ENCODE results near the gene RIPOR2.

Gene RIPOR2

DNA sequence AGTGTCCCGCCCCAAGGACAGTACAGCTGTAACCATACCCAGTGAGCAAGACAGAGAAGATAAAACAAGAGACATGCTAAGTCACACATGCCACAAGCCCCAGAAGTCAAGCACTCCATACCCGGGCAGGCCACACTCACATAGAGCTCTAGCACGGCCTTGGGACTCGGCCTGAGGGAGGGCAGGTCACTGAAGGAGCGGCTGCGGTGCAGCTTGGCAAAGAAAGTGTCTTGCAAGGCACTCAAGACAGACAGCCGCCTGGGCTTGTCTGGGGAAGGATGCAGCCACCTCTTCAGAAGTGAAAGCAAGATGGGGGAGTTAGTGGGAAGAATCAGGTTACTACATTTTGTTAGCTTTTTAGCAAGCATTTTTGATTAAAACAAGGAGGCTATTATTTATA lies 88.4 kb downstream of the RIPOR2 start:
- DNase-seq (ENCODE audit: low spot score) = no peak

DNA sequence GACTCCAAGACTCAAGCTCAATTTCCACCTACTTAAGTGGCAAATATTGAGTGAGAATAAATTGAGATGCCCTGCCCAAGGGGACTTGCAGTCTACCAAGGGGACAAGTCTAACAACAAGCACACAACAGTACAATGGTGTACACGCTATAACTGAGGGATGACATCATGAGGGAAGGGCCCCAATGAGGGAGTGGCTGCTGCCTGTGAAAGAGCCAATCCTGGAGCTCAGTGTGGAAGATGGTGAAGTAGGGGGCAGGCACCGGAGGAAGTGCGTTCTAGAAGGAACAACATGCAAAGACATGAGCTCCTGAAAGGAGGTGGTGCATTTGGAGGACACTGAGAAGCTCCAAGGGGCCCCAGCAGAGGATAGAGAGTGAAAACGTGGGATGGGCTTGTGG lies 90.2 kb downstream of the RIPOR2 start:
- DNase-seq (ENCODE audit: low spot score) = no peak

DNA sequence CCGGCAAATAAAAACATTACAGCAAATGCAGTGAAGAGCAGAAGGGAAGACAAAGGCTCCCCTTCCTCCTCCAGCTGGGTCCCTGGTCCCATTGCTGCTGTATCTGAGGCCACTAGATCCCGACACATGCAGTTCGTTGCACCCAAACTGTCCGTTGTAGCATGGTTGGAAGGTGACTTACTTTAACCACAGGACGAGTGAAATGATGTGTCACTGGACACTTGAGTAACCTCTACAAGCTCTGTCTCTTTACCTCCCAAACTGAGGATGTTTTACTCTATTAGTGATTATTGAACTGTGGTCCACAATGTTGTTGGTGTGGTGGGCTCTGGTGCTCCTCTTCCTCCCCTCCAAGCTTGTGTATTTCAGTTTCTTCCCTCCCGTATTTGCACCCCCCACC lies 90.9 kb downstream of the RIPOR2 start:
- DNase-seq (ENCODE audit: low spot score) = no peak

DNA sequence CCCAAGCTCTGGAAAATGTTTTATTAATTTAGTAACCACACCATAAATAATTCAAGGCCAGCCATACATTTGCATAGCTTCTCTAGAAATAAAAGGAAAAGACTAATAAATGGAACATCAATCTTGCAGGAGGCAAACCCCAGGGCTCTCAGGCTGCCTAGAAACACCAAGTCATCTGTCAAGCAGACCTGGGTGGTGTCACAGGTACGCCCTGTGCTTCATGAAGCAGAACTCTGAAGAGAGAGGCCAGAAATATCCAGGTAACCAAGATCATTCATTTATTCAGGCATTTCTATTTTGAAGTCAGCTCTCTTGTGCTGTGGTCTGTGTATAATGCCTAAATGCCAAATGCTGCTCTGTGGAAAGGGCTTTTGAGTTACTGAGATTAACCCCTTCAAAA lies 91.7 kb downstream of the RIPOR2 start:
- no peak for DNase-seq (ENCODE audit: low spot score)

DNA sequence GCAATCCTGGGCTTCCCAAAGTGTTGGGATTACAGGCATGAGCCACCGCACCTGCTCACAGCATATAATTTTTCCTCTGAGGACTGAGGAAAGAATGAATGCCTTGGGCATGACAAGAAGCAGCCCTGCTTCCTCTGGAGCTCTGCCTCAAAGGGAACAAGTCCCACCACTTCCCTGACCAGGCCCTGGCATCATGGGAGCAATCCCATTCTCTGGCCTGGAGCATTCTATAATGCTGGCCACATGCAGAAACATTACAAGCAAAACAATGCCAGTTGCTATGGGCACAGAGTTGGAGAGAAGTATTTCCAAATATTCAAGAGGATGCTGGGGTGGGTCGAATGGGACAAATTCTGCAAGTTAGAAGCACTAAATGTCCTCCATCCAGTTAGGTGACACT lies 95.6 kb downstream of the RIPOR2 start:
- no peak for DNase-seq (ENCODE audit: low spot score)

DNA sequence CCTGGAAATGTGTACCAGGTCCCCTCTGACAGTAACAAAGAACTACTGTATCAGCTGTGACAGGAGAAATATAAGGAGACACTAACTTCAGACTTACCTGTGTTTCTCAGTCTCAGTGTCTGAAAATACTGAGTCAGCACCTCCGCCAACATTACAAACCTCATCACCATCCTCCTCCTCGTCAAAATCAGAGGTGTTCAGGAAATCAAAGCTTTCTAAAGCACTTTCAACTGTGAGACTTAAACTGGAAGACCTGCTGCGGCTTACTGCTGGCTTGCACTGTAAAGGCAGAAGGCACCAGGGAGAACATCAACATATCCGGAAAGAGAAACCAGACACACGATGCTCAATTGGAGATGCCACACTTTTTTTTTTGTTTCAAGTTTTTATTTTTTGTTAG lies 96.8 kb downstream of the RIPOR2 start:
- DNase-seq (ENCODE audit: low spot score) = no peak

DNA sequence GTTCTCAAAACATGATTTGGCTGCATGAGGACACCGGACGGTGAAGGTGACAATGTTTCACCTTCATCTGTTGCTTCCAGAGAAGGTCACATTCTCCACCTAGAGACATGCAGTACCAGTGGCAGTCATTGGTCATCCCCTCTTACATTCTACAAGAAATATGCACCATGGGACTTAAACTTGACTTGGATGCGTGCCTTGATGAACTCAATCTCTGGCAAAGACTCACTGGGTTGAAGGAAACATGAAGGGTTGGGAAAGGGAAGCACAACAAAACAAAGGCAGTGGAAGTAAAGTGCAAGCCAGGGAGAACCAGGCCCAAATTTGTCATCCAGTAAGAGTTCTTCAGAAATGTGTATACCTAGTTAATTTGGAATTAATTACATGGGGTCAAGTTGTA lies 97.7 kb downstream of the RIPOR2 start:
- DNase-seq (ENCODE audit: low spot score) = no peak

DNA sequence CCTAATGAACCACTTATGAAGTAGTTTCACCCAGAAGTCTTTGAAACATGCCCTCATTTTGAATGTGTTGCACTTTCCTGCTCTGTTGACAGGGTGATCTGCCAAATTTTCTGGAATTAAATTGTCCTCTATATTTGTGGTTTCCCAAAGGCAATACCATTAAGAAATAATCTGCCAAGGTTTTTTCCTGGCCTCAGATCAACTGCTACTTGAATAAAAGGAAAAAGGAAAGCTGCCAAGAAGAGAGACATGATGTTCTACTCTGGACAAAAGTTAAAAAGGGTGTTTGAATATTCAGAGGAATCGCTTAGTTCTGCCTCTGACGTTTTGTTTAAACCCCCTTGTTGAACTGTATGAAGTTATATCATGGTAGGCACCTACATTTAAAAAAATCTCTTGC lies 99.7 kb downstream of the RIPOR2 start:
- no peak for DNase-seq (ENCODE audit: low spot score)

DNA sequence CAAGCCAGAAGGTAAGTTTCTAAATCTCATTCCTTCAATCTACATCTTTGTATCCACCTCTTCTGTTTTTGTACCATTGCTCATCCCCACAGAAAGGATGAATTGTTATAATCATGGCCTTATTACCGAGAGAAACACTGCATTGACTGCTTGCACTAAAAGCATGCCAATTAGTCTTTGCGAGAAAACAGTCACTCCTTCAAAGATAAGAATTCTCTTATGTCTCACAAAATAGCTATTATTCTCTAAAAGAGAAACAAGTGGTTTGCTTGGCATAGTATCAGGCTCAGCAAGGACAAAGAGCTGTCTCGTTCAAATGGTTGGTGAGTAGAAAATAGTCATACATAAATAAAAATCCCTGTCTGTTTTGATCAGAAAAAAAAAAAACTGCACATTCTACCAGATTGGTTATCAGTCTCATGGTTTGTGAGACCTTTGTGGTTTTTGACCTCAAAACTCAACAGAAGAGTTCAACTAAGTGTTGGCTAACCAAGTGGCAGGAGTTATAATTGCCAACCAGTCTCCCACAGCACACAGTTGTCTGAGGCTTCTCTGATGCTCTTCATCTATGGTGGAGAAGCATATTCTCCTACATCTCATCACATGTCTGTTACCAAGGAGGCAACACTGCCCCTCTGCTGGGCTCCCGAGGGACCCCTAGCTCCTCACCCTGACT lies 101.9 kb downstream of the RIPOR2 start:
- no peak for DNase-seq (ENCODE audit: low spot score)

DNA sequence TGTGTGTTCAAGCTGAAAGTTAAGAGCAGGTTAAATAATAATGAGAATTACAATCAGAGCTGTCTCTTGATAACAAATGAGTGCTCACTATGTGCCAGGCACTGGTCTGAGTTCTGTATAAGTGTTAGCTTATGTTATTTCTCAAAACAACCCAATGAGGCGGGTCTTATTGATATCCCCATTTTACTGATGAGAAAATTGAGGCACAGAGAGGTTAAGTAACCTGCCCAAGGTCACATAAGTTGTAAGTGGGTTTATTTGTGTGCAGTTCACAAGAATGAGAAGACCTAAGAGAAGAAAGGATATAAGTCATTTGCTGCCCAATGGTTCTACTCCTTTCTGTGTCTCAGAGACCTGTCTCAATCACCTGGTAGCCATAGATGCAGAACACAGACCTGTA lies 103.0 kb downstream of the RIPOR2 start:
- no peak for DNase-seq (ENCODE audit: low spot score)

DNA sequence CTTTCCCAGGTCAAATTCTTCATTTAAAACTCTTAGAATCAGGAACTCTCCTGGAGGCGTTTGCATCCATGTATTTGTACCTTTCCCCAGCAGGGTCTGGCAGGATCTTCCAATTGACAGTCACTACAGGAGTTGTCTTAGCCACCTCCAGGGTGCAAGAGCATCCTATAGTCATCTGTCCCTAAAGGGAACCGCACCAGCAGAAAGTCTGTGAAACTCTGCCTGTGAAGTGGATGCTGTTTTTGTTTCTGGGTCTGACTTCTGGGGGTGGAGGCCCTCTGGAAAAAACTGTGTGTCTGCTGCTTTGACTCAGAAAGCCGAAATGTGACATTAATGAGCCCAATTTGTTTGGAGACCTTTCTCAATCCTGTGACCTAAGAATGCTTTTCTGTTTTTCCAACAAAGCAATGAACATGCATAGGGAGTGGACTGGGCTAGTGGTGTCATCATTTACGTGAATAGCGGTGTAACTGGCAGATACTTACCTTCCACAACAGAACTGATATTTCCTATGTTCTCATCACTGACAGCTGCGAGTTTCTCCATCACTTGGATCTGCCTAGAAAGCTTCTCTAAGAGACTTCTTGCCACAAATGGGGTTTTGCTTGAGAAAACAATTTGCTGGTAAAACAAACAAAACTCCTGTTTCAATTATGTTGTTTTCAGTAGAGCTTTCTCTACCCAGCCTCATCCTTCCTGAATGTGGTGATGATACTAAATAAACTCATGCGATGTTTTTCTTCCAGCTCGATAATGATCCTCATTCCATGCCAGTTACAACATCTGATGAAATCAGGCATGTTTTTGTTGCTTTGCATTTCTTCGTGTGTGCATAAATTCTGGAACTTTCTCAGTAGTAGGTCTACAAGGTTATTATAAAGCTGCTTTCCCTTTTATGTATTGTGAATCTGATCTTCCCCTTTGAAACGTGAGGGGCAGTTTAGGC lies 103.7 kb downstream of the RIPOR2 start:
- DNase-seq (ENCODE audit: low spot score) = no peak

DNA sequence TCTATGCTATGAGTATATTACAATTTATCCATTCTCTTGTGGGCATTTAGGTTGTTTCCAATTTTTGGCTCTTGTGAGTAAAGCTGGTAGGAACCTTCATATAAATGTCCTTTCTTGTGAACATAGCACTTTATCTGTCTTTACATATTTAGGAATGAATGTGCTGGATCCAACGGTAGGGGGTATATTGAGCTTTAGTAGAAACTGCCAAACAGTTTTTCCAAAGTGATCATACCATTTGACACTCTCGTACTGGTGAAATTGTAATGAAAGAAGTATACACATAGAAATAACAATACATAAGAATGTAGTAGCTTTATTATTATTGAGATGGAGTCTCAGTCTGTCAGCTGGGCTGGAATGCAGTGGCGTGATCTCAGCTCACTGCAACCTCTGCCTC lies 106.1 kb downstream of the RIPOR2 start:
- DNase-seq (ENCODE audit: low spot score) = no peak

DNA sequence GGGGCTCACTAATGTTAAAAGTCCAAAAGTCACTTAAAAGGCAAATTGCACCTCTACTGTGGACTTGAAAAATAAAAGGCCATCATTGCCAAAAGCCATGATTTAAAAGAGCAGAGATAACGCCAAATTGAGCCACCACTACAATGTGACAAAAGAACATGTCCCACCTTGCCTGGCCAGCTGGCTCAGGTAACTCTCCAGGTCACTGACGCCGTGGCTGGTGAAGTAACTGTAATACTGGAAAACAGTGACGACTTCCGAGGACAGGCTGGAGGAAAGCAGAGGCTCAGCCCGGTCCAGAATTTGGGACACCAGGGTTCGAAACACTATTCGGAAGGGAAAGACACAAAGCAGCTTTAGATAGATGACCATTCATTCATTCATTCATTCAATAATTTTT lies 107.8 kb downstream of the RIPOR2 start:
- DNase-seq (ENCODE audit: low spot score) = no peak

DNA sequence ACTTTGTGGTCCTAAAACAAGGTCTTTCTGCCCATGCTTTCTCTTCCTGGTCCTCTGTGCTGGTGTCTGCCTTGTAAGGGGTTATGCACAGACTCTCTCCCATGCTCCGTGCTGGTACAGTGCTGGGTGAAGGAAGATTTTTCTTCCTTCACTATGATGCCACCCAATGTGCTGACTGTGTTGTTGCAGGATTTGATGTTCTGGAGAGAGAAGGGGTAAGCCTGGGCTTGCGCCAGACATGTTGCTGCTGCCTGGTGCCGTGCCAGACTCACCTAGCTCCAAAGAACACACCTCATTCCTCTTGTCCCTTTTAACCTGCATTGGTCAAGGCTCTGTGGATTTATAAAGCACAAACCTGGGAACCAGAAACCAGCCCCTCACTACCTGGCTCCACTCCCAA lies 108.6 kb downstream of the RIPOR2 start:
- no peak for DNase-seq (ENCODE audit: low spot score)

DNA sequence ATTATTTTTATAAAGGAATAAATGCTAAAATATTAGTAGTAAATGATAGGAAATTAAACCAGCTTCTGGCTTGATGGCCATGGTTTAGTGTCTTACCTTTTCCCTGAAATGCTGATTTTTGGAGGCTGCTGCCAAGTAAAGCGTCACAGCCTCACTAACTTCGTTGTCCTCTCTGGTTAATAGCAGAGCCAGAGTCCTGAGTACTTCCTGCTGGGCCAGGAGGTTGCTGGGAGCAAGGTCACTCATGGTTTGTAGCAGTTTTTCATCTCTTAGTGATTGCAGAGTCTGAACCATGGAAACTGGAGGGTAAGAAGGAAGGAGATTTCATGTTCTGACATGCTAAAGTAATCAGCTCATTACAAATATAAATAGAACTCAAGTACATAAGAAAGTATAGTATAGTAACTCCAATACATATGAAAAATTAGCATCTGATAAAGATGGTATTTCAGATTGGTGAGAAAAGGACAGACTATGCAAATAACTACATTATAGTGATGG lies 110.6 kb downstream of the RIPOR2 start:
- no peak for DNase-seq (ENCODE audit: low spot score)

DNA sequence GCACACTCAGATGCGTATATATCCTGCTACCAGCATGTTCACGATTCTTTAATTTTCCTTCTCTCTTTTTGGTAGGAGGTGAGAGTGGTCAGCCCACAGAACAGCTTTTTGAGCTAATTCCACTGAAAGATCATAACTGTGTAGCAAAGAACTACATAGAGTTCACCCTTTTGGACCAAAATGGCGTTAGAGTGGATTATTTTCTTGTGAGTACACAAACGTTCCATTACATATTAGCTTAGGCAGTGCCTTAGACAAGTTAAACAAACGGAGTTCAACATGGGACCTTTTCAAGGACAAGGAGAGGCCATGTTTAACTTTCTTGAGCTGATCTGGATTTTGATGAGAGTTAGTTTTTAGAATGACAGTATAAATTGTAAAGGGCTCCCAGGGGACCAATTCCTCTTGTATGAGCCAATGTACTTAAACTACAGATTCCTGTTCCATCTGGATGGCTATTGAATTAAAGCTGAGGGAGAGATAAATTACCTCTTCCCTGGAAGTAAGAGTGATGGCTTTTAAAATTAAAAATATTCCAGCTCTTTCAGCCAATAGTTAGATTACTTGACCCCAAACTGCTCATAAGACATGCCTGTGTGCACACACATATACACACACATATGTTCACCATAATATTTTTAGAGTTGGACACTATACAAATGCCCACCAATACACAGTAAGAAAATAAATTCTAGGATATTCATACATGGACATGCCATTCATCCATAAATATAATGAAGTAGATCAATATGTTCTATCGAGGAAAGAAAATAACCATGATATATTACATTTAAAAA lies 111.4 kb downstream of the RIPOR2 start:
- no peak for DNase-seq (ENCODE audit: low spot score)

DNA sequence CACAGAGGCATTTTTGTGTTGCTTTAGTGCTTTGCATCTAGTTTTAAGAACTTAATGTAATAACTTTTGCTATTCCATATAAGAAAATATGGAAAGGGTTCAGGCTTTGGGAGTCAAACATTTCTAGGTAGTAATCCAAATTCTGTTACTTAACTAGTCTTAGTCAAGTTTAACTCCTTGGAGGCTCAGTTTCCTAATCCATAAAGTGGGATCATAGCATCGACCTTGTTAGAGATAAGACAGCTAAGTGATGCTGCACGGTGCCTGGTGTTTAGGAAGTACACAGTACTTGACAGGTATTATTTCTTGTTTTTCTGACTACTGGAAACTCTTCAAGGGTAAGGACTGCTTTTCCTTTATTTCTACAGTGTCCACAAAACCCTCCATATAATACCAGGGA lies 112.6 kb downstream of the RIPOR2 start:
- DNase-seq (ENCODE audit: low spot score) = no peak

DNA sequence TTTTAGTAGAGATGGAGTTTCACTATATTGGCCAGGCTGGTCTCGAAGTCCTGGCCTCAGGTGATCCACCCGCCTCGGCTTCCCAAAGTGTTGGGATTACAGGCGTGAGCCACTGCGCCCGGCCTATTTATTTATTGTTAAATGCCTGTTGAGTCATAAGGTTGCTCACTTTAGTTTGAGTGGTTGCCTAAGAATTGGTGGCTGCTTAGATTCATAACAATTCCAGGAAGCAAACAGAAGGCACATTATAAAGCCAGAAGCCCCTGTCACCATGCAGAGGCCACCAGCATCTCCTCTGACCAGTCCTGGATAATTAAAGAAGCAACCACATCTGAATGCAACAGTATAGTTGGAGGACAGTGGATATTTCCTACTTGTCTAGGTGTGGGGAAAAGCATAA lies 113.1 kb downstream of the RIPOR2 start:
- peak; percentile 15 for DNase-seq (ENCODE audit: low spot score)

DNA sequence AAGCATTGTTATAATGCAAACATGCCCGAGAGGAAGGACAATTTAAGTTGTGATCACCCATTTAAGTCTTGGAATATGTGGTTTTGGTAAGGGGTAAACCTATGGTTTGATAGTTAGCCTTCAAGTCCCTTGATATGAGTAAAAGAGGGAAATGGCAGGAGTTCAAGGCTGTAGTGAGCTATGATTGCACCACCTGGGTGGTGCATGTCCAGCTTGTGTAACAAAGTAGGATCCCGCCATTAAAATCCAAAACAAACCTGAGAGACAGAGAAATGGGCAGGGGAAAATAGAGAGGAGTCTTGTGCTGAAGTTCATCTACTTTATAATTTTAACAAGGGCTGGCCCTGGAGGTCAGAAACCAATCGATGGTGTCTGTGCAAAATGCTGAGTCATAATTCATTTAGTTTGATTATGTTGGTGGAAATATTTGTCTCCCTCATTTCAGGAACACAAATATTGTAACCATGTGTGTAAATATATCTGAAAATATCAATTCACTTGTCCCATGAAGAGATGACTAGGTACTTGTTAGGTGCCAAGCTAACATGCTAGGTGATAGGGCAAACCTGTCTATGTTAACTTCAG lies 113.8 kb downstream of the RIPOR2 start:
- DNase-seq (ENCODE audit: low spot score) = no peak

DNA sequence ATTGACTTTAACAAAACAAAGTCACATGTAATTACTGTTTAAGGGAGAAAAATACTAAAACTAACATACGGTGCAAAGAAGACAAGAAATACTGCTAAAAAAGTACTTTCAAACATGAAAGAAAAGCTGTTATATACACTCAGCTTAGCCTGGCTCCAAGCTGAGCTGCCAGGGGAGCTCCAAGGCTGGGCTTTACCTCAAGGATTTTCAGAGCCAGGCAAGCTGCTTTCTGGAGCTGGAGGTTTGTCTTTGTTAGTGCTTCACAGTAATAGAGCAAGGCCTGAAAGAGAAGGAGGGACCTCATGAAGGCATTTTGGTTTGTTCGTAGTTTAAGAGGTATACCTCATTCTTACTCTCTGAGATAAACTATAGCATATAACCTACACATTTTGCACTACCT lies 117.4 kb downstream of the RIPOR2 start:
- no peak for DNase-seq (ENCODE audit: low spot score)

DNA sequence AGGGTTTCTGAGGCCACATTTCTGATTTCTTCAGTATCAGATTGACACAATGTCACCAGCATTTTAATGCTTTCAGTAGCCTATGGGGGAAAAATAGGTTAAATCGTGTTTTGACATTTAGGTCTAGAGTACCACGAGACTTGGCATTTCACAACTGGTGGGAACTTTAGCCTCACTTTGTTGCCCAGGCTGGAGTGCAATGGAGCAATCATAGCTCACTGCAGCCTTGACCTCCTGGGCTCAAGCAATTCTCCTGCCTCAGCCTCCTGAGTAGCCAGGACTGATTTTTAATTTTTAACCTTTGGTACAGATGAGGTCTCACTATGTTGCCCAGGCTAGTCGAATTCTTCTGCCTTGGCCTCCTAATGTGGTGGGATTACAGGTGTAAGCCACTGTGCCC lies 126.0 kb downstream of the RIPOR2 start:
- DNase-seq (ENCODE audit: low spot score) = no peak

DNA sequence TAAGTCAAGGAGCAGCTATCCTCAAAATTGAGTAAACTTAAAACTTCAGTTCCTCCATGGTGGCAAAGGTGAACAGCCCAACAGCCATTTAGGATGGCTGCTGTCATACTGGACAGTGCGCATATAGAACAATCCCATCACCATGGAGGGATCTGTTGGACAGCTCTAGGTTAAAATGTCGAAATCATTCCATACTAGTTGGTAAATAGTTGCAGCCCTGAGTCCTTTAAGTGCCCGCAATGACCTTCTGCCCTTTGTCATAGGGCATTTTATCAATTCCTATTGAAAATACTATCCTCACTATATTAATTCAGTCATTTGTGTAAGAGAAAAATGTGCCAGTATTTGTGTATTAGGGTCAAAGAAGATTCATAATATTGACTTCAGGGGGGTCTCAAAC lies 128.2 kb downstream of the RIPOR2 start:
- no peak for DNase-seq (ENCODE audit: low spot score)
